Jurkat, Clone E6-1 (cell line): Measurements from ENCODE around the gene MYL10.
"Not testable (repeated sequence)": the region's sequence is repeated elsewhere in the genome, so short reads cannot be mapped to it uniquely, and the experiment has no call there.

ENCODE experiments used
- DNase-seq: peaks from one replicate; pipeline ENCODE4 v3.0.0-alpha.2; 2011; ENCODE audit warnings: low read depth, low spot score
- H3K4me3 ChIP-seq: 2 replicates; pipeline ENCODE4 v1.5.1; 2011; ENCODE audit warnings: mild to moderate bottlenecking, low read length, control low read depth, moderate library complexity

Gene MYL10

DNA sequence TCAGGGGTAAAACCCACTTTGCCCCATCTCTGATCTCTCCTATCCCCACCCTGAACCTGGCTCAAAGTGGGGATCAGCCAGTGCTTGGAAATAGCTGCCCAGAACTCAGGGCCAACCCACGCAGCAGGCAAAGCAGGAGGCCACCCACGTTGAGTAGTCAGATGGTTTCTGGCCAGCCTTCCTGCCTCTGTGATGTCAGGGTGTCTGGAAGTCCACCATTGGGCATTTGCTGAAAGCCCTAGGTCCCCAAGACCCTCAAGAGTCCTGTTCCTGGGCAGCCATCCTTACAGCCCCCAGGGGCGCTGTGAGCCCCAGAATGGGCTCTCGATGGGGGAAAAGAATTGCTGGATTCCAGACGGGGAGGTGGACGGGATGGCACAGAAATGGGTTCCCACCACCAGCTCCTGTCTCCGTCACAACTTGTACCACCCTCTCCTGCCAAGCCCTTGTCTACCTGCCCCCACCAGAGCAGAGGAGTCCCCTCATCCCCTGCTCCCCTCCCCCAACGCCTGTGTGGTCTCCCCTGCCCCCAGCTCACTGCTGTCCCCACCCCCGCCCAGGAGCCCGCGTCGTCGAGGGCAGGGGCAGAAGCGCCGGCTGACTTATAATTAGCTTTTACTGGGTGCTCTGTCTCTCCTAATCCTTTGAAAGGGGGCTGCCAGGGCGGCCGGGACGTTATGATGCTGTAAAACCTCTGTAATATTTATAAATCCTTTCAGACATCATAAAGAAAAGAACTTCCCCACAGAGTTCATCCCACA lies 3.9 kb downstream of the MYL10 start:
- DNase-seq, result no peak
- no peak overlapping the region for H3K4me3 ChIP-seq

DNA sequence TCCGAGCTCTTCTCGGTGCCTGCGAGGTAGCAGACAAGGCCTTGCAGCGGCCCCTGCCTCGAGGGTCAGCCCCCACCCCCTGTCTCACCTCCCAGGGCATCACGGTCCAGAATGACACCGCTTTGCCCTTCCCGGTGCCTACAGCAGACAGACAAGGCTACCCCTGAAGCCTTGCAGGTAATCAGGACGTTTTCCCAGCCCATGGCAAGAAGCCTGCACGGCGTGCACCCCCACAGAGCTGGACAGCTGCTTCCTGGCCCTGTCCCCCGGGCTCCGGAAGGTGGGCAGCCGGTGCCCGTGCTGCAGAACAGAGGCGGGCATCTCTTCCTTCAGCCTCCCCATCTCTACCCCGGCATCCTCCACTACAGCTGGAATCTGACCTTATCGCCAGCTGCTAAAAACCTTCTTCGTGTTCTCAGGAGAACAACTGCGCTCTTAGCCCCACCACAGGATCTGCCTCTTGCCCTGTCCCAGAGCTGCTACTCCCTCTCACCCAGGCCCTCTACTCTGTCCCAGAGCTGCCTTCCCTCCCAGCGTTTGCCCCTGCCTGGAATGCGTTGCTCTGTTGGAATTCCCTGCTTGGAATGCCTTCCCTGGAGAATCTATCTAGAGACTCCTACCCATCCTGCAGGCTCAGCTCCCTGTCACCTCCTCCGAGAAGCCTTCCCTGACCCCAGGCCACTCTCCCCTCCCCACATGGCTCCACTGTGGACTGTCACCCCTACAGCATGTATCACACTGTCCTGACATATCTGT lies 4.7 kb downstream of the MYL10 start:
- no peak overlapping the region for H3K4me3 ChIP-seq
- DNase-seq, result no peak

DNA sequence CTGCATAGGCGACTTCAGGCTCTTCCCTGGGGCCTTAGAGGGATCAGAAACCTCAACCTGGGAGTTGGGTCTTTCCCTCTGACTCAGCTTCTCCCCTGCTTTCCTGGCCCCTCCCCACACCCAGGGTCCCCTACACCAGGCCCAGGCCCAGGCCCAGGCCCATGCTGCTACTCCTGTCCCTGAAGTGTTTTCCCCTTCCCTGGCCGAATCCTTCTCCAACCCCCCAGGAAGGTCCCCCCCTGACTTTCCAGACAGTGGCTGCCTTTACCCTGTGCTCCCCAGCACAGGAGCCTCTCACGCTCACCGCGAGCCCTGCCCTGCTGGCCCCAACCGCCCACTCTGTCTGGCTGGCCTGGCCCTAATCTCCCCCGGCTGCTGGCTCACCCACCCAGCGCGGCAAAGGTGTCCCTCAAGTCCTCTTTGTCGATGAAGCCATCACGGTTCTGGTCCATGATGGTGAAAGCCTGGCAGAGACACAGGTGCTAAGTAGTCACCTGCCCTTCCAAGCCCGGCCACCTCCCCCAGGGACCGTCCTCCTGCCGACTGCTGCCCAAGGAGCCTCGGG lies 6.4 kb downstream of the MYL10 start:
- no peak for DNase-seq

DNA sequence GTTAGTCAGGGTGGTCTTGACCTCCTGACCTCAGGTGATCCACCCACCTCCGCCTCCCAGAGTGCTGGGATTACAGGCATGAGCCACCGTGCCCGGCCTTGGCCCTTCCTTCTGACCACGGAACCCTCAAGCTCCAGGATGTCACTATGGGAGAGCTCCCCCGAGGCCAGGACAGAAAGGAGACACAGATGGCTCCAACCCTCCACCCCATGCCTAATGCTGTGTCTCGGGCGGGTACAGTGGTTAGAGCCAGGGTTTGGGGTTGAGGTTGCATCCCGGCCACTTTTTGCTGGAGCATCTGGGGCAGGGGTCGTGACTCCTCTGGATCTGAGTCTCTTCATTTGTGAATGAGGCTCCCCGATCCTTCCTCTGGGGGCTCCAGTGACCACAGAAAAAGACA lies 8.1 kb downstream of the MYL10 start:
- no peak for DNase-seq
- no peak overlapping the region for H3K4me3 ChIP-seq

More for the DNA sequence above, 6.4 kb downstream of the MYL10 start:
- no peak overlapping the region for H3K4me3 ChIP-seq

GRCh38 chr7:101620395-101620794 lies 8.7 kb downstream of the MYL10 start:
- no peak overlapping the region for H3K4me3 ChIP-seq

DNA sequence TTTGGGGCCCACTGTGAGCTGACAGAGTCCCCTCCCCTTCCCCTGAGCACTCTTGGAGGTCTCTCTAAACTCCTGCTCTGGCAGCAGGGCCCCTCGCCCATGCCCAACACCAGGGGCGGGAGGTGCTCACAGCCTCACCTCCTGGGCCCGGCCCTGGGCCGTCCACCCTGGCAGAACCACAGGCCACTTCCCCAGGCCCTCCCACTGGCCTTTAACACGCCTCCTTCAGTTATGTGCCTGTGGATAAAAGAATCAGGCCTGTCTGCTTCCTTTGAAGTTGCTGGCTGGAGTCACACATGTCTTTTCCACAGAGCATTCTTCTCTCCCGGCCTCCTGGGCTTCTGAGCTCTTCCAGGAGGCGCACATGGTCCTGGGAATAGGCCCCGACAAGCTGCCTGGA lies 10.2 kb downstream of the MYL10 start:
- DNase-seq, result no peak
- no peak overlapping the region for H3K4me3 ChIP-seq

More at GRCh38 chr7:101620395-101620794, 8.7 kb downstream of the MYL10 start:
- DNase-seq, result no peak

- DNase-seq, result no peak
- no peak overlapping the region for H3K4me3 ChIP-seq
Observed at GRCh38 chr7:101618207-101618839, 10.8 kb downstream of the MYL10 start.

DNA sequence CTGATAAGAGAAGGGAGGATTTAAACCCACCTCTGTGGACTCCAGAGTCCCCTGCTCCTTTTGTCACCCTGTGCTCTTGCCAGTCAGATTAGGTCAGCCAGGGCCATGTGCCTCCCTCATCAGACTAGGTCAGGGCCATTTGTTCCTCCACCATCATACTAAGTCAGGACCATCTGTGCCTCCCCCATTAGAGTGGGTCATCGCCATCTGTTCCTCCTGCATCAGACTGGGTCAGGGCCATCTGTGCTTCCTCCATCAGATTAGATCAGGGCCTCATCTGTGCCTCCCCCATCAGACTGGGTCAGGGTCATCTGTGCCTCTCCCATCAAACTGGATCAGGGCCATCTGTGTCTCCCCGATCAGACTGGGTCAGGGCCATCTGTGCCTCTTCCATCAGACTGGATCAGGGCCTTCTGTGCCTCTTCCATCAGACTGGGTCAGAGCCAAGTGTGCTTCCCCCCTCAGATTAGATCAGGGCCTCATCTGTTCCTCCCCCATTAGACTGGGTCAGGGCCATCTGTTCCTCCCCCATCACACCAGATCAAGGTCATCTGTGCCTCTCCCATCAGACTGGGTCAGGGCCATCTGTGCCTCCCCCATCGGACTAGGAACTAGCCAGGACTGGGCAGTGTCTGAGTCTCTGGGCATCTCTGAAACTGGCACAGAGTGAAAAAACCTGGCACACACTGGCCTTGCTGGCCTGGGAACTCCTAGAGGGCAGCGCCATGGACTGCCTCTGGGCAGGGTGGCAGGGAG lies 11.5 kb downstream of the MYL10 start:
- DNase-seq, result no peak
- H3K4me3 ChIP-seq, result no peak overlapping the region

- H3K4me3 ChIP-seq, result no peak overlapping the region
- DNase-seq, result no peak
Observed at GRCh38 chr7:101615446-101615845, 13.7 kb downstream of the MYL10 start.

- no peak overlapping the region for H3K4me3 ChIP-seq
- no peak for DNase-seq
Observed at GRCh38 chr7:101614939-101615302, 14.2 kb downstream of the MYL10 start.

DNA sequence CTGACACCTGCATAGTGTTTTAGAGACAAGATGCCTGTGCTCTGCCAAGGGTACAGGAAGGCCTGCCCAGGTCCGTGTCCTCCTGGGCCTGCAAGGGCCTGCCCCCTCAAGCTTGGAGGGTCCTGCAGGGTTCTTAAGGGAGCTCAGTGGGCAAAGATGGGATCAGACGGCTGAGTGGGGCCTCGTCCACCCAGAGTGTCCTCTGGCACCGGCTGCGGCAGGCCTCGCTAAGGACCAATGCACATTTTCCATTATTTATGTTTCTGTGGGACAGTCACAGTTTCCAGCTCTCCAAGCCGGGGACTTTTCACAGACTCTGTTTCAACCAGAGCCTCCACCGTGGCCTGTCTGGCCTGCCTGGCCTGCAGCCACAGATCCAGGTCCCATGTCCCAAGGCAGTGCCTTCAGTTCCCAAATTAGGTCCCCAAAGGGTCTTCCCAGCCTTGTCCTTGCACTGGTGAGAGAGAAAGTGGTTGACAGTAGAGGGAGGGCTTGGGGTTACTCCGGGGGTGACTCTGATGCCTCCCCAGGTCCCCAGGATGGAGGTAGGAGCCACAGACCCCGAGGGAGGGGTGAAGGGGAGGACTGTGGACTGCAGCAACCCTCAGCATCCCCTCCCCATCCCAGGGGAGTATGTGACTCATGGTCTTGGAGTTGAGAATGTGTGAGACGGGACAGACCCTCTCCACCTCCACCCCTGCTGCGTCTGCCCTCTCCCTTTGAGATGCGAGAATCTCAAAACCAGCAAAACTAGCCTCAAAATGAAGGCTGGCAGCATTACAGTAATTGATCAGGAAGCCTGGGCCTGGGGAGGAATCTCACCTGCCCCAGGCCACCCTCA lies 14.8 kb downstream of the MYL10 start:
- no peak for DNase-seq
- no peak overlapping the region for H3K4me3 ChIP-seq

DNA sequence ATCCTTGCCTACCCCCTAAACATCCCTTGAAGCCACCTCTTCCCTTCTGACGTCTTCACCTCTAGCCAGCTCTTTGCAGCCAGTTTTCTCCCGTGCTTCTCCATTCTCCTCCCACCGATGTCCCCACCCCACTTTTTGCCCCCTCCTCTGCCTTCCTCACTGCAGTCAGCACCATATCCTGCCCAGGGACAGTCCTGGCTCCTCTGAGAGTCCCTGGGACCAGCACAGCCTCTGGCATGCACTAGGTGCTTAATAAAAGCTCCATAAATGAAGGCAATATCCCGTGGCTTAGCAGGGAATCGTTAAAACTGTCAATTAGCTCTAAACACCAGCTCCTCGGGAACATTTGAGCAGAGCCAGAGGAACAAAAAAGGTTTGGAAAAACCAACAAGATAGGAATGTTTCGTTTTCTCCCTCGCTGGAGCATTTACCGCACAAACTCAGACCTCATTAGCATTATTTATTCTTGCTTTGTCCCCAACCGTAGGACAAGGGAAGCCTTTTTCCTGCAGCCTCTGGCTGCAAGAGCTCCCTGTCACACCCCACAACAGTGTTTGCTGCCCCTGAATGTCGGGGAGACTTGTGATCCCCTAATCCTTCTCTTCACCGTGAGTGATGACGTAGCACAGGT lies 16.1 kb downstream of the MYL10 start:
- DNase-seq, result no peak
- H3K4me3 ChIP-seq, result no peak overlapping the region

DNA sequence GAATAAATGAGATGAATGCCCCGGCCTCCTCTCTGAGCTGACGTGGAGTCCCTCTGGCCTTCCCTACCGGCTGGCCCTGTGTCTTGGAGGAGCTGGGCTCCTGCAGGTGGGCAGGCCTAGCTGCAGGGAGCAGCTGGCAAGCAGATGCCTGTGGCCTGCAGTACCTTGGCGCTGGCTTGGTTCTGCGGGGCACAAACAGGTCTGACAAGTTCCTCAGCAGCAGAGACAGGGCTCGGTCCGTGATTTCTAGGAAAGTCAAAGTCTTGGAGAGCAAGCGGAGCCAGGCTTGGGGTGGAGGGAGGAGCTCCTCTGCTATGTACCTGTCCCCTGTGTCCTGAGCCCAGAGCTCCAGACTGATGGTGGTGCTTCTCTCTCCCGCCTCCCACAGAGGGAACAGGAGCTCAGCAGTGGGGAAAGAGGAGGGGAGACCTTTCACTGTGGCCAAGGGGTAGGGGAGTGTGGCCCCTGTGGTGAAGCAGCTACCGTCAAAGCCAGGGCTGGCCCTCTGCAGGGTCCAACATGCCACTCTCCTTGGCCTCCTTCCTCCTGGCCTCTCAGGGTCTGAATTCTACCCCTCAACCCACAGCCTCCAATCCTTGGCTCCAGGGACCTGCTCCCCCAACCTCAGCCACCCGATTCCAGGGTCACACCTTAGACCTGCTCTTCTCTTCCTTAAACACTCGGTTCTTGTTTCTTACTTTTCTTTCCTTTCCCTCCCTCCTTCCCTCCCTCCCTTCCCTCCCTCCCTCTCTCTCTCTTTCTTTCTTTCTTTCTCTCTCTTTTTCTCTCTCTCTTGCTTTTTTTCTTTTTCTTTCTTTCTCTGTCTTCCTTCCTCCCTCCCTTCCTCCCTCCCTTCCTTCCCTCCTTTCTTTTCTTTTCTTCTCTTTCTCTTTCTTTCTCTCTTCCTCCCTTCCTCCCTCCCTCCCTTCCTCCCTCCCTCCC lies 20.1 kb downstream of the MYL10 start:
- no peak overlapping the region for H3K4me3 ChIP-seq
- no peak for DNase-seq

DNA sequence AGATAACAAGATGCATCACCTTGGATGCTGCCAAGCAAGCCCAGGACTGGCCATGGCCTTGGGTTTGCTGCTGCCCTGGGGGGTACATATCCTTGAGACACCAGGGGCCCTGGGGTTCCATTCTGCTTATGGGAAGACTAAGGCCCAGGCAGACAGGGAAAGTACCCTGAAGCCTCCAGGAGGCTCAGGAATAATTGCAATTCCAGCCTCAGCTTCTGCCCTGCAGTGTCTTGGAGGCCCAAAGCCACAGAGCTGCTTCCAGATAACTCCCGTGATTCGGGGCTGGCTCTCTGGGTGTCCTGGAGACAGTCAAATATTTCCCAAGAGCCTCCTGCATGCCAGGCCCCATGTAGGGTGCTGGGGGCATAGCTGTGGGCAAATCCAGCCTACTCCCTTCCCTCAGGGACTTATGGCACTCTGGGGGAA lies 22.6 kb downstream of the MYL10 start:
- H3K4me3 ChIP-seq, result no peak overlapping the region
- no peak for DNase-seq

GRCh38 chr7:101605611-101606497 lies 23.2 kb downstream of the MYL10 start:
- DNase-seq, result no peak

DNA sequence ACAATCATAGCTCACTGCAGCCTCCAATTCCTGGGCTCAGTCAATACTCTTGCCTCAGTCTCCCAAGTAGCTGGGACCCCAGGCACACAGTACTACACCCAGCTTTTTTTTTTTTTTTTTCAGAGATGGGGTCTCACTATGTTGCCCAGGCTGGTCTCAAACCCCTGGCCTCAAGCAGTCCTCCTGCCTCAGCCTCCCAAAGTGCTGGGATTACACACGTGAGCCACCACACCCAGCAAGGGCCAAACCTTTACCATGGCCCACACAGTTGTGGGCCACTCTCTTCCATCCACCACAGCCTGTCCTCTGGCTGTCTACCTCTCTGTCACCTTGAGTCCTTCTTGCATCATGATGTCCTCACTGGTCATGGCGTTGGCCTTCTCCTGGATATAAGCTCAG lies 24.2 kb downstream of the MYL10 start:
- not testable (repeated sequence) for H3K4me3 ChIP-seq, DNase-seq

More at GRCh38 chr7:101605611-101606497, 23.2 kb downstream of the MYL10 start:
- H3K4me3 ChIP-seq, result no peak overlapping the region
